ENCODE results near the gene SPAG6. TPM values are rescaled to one million over a fixed set of nuclear protein-coding genes. Genes with fewer than 3 reads are reported as not detected.

SPAG6 gene
- total and polyA plus RNA-seq, 2 of the 4 experiments (the other 2 are of a cell fraction): not detected

- Histone ChIP-seq H4K20me1 (ENCODE audit: insufficient read depth, low read length) (no peaks in the 10 kb centered on the region), H3K9me1 (ENCODE audit: insufficient read depth, low read length) (no peaks in the 10 kb centered on the region), H4K5ac (ENCODE audit: low read depth, low read length) (no peak overlapping the region), H3K9ac (ENCODE audit: low read depth, low read length) (no peak overlapping the region), H3K4ac (ENCODE audit: low read depth, low read length) (no peak overlapping the region), H3K14ac (replicated peaks; ENCODE audit: low read depth, low read length) (no peak overlapping the region), H2BK5ac (ENCODE audit: low read depth, low read length, poor library complexity, severe bottlenecking) (no peak overlapping the region), H3K27ac (ENCODE audit: insufficient read depth, low read length) (no peak overlapping the region), H3K18ac (ENCODE audit: low read depth, low read length) (no peak overlapping the region), H3K4me3 (ENCODE audit: insufficient read depth, low read depth, low read length) (no peak overlapping the region), H2AK9ac (replicated peaks; ENCODE audit: low read depth, low read length, poor library complexity) (no peak overlapping the region), H2BK120ac (ENCODE audit: low read depth, low read length) (no peak overlapping the region), H3K9me3 (ENCODE audit: control insufficient read depth, insufficient read depth, low read length) (no peaks in the 10 kb centered on the region), H3K56ac (ENCODE audit: extremely low read depth, insufficient read depth, low read length) (no peak overlapping the region), H4K8ac (ENCODE audit: low read depth in 2 of 2, low read length in 2 of 2) (no peak overlapping the region), H3K23ac (ENCODE audit: low read depth, low read length) (no peak overlapping the region), H2BK20ac (ENCODE audit: low read depth, low read length) (no peak overlapping the region), H2BK15ac (ENCODE audit: low read depth, low read length) (no peak overlapping the region), H4K91ac (ENCODE audit: insufficient read depth, low read depth, low read length) (no peak overlapping the region), H3K79me1 (ENCODE audit: low read depth in 1 of 2, low read length in 2 of 2) (no peaks in the 10 kb centered on the region), H2AFZ (replicated peaks; ENCODE audit: low read length, poor library complexity) (no peak overlapping the region), H3K27me3 (ENCODE audit: control insufficient read depth, insufficient read depth, low read length) (no peaks in the 10 kb centered on the region; the same call in 1 of the 2 replicates), H3K4me2 (ENCODE audit: low read depth, low read length) (no peak overlapping the region), H3K36me3 (ENCODE audit: control insufficient read depth, insufficient read depth, low read length) (no peaks in the 10 kb centered on the region), H2AK5ac (ENCODE audit: low read depth, low read length) (no peak overlapping the region), H3K4me1 (ENCODE audit: control insufficient read depth, insufficient read depth, low read length) (no peaks in the 10 kb centered on the region)
- DNase-seq (no peak), ATAC-seq (ENCODE audit: low read depth) (no peak)
- in situ Hi-C loops (cut with MboI; ENCODE audit: low sequenced_read_pairs): loop anchor here (25.0 kb wide), 1 partner anchor 791 kb away; no protein-coding TSS in a partner anchor
- no CpG with 5 or more reads among the region's 3 CpGs for WGBS, 2 experiments (ENCODE audit: extremely low coverage in 2 of 2, insufficient read length in 1 of 2)
- ChIA-PET POLR2A (ENCODE audit: unreplicated experiment) (no interaction called here), CTCF (no interaction called here)
- TF ChIP-seq BHLHE40 (IDR thresholded peaks at IDR 0.05; ENCODE audit: low read depth, low read length): no peak
- TF ChIP-seq POLR2A (IDR thresholded peaks at IDR 0.05; ENCODE audit: low read depth, low read length): no peak
- no peak for TF ChIP-seq RFX5 (IDR thresholded peaks at IDR 0.05; ENCODE audit: low read depth, low read length)
- TF ChIP-seq SMC3 (IDR thresholded peaks at IDR 0.05; ENCODE audit: low read depth, low read length): no peak
- TF ChIP-seq RAD21 (IDR thresholded peaks at IDR 0.05; ENCODE audit: low read length): no peak
- TF ChIP-seq CTCF (conservative IDR thresholded peaks at IDR 0.05; ENCODE audit: low read depth, low read length): no peak
- TF ChIP-seq MXI1 (IDR thresholded peaks at IDR 0.05; ENCODE audit: borderline replicate concordance, low read depth, low read length): no peak
- no peak for TF ChIP-seq MAZ (IDR thresholded peaks at IDR 0.05; ENCODE audit: borderline replicate concordance, low read depth, low read length)
- no peak for TF ChIP-seq CEBPB (IDR thresholded peaks at IDR 0.05; ENCODE audit: low read depth, low read length)
- TF ChIP-seq USF2 (IDR thresholded peaks at IDR 0.05; ENCODE audit: low read depth, low read length): no peak
- no peak for TF ChIP-seq RCOR1 (IDR thresholded peaks at IDR 0.05; ENCODE audit: insufficient replicate concordance, low read length)
- no peak for TF ChIP-seq CHD1 (IDR thresholded peaks at IDR 0.05; ENCODE audit: low read depth, low read length)
- TF ChIP-seq FOS (IDR thresholded peaks at IDR 0.05; ENCODE audit: low read depth, low read length): no peak
- dilution Hi-C loops (cut with HindIII; ENCODE audit: low sequenced_read_pairs, unreplicated experiment): no loop called here
- no TSS peak for BruUV-seq (replicated peaks)
- intact Hi-C loops (cut with micrococcal nuclease): no loop called here
These were observed 41.8 kb upstream of the SPAG6 start for GRCh38 chr10:22303461-22303860.
